ENCODE measurements around the gene DHX32.
"Not testable (repeated sequence)": the region's sequence is repeated elsewhere in the genome, so short reads cannot be mapped to it uniquely, and the experiment has no call there.

Gene DHX32

GRCh38 chr10:125925262-125925834 lies 44.3 kb upstream of the DHX32 start:
- ATAC-seq (ENCODE audit: low read depth): no peak
- Histone ChIP-seq H3K36me3 (ENCODE audit: low read depth) (no peaks in the 10 kb centered on the region), H3K4me3 (ENCODE audit: severe bottlenecking) (no peak overlapping the region), H3K27ac (ENCODE audit: poor library complexity, severe bottlenecking) (no peak overlapping the region), H3K9me3 (ENCODE audit: severe bottlenecking) (no peaks in the 10 kb centered on the region), H3K27me3 (ENCODE audit: insufficient read depth, poor library complexity, severe bottlenecking) (no peaks in the 10 kb centered on the region), H3K4me1 (ENCODE audit: insufficient read depth, poor library complexity, severe bottlenecking) (no peaks in the 10 kb centered on the region)
- DNase-seq (ENCODE audit: low spot score): no peak
- no peak for TF ChIP-seq CTCF (IDR thresholded peaks at IDR 0.05; ENCODE audit: poor library complexity, severe bottlenecking)

GRCh38 chr10:125921643-125922306 lies 40.7 kb upstream of the DHX32 start:
- H3K4me1 ChIP-seq (ENCODE audit: insufficient read depth, poor library complexity, severe bottlenecking); H3K27ac ChIP-seq (ENCODE audit: poor library complexity, severe bottlenecking); H3K27me3 ChIP-seq (ENCODE audit: insufficient read depth, poor library complexity, severe bottlenecking); ATAC-seq (ENCODE audit: low read depth); DNase-seq (ENCODE audit: low spot score); H3K36me3 ChIP-seq (ENCODE audit: low read depth); H3K4me3 ChIP-seq (ENCODE audit: severe bottlenecking); H3K9me3 ChIP-seq (ENCODE audit: severe bottlenecking): not testable (repeated sequence)

- not testable (repeated sequence) for H3K4me3 ChIP-seq (ENCODE audit: severe bottlenecking); DNase-seq (ENCODE audit: low spot score); H3K4me1 ChIP-seq (ENCODE audit: insufficient read depth, poor library complexity, severe bottlenecking); H3K36me3 ChIP-seq (ENCODE audit: low read depth); H3K27me3 ChIP-seq (ENCODE audit: insufficient read depth, poor library complexity, severe bottlenecking); H3K9me3 ChIP-seq (ENCODE audit: severe bottlenecking); H3K27ac ChIP-seq (ENCODE audit: poor library complexity, severe bottlenecking); ATAC-seq (ENCODE audit: low read depth)
These were observed 36.7 kb upstream of the DHX32 start for GRCh38 chr10:125917704-125918361.

GRCh38 chr10:125916977-125917376 lies 35.9 kb upstream of the DHX32 start:
- Histone ChIP-seq H3K36me3 (ENCODE audit: low read depth) (no peaks in the 10 kb centered on the region), H3K4me3 (ENCODE audit: severe bottlenecking) (no peak overlapping the region), H3K9me3 (ENCODE audit: severe bottlenecking) (no peaks in the 10 kb centered on the region), H3K4me1 (ENCODE audit: insufficient read depth, poor library complexity, severe bottlenecking) (no peaks in the 10 kb centered on the region), H3K27ac (ENCODE audit: poor library complexity, severe bottlenecking) (no peak overlapping the region), H3K27me3 (ENCODE audit: insufficient read depth, poor library complexity, severe bottlenecking) (no peaks in the 10 kb centered on the region)
- no peak for TF ChIP-seq CTCF (IDR thresholded peaks at IDR 0.05; ENCODE audit: poor library complexity, severe bottlenecking)
- no peak for ATAC-seq (ENCODE audit: low read depth)
- no peak for DNase-seq (ENCODE audit: low spot score)

- not testable (repeated sequence) for H3K4me1 ChIP-seq (ENCODE audit: insufficient read depth, poor library complexity, severe bottlenecking); ATAC-seq (ENCODE audit: low read depth)
These were observed 32.2 kb upstream of the DHX32 start for GRCh38 chr10:125913277-125913676.

GRCh38 chr10:125911990-125912389 lies 30.9 kb upstream of the DHX32 start:
- no peaks in the 10 kb centered on the region for H3K27me3 ChIP-seq (ENCODE audit: insufficient read depth, poor library complexity, severe bottlenecking)
- no peak overlapping the region for H3K27ac ChIP-seq (ENCODE audit: poor library complexity, severe bottlenecking)
- no peak for ATAC-seq (ENCODE audit: low read depth)
- H3K4me1 ChIP-seq (ENCODE audit: insufficient read depth, poor library complexity, severe bottlenecking): no peaks in the 10 kb centered on the region
- H3K9me3 ChIP-seq (ENCODE audit: severe bottlenecking): no peaks in the 10 kb centered on the region
- TF ChIP-seq CTCF (IDR thresholded peaks at IDR 0.05; ENCODE audit: poor library complexity, severe bottlenecking): no peak
- DNase-seq (ENCODE audit: low spot score): no peak
- no peaks in the 10 kb centered on the region for H3K36me3 ChIP-seq (ENCODE audit: low read depth)
- no peak overlapping the region for H3K4me3 ChIP-seq (ENCODE audit: severe bottlenecking)

More at GRCh38 chr10:125913277-125913676, 32.2 kb upstream of the DHX32 start:
- H3K4me3 ChIP-seq (ENCODE audit: severe bottlenecking); H3K9me3 ChIP-seq (ENCODE audit: severe bottlenecking); H3K36me3 ChIP-seq (ENCODE audit: low read depth); DNase-seq (ENCODE audit: low spot score); H3K27ac ChIP-seq (ENCODE audit: poor library complexity, severe bottlenecking); H3K27me3 ChIP-seq (ENCODE audit: insufficient read depth, poor library complexity, severe bottlenecking): not testable (repeated sequence)

Measured in RWPE2 (cell line).